K562 (cell line): ENCODE results near the gene TMEM14C. TPM values are rescaled to one million over a fixed set of nuclear protein-coding genes. Genes with fewer than 3 reads are reported as not detected.

Experiments
- CCNT2 ChIP-seq: IDR thresholded peaks from 2 replicates; pipeline ENCODE4 v1.6.1; 2011; ENCODE audit warnings: borderline replicate concordance, low read depth, mild to moderate bottlenecking, moderate library complexity, mixed read lengths, low read length; ENCODE audit not compliant: insufficient read length; ENCODE audit errors: extremely low read depth
- CREB3L1 ChIP-seq: fragments of 450-650 bp; IDR thresholded peaks from 2 replicates; pipeline ENCODE4 v1.6.1; 2014; ENCODE audit warnings: low read depth, mild to moderate bottlenecking, moderate library complexity, borderline replicate concordance
- CTCFL ChIP-seq: IDR thresholded peaks from 2 replicates; pipeline ENCODE4 v1.6.1; 2011; ENCODE audit warnings: borderline replicate concordance, low read depth, mild to moderate bottlenecking, moderate library complexity, low read length; ENCODE audit not compliant: insufficient read depth, poor library complexity, severe bottlenecking
- DACH1 ChIP-seq: fragments of 450-650 bp; IDR thresholded peaks from 2 replicates; pipeline ENCODE4 v1.6.1; 2018; ENCODE audit not compliant: partially characterized antibody
- LARP7 ChIP-seq: fragments of 450-650 bp; IDR thresholded peaks from 2 replicates; pipeline ENCODE4 v1.6.1; 2016
- MEF2A ChIP-seq: IDR thresholded peaks from 2 replicates; pipeline ENCODE4 v1.6.1; 2011; ENCODE audit warnings: low read depth, mild to moderate bottlenecking, low read length, moderate library complexity; ENCODE audit not compliant: control insufficient read depth
- NFXL1 ChIP-seq: fragments of 450-650 bp; formaldehyde crosslinking; IDR thresholded peaks from 2 replicates; pipeline ENCODE4 v1.4.0; 2021; ENCODE audit warnings: mild to moderate bottlenecking
- SMARCB1 ChIP-seq: IDR thresholded peaks from 2 replicates; pipeline ENCODE4 v1.6.1; 2011; ENCODE audit warnings: improper control_type of control experiment, low read depth; ENCODE audit not compliant: insufficient read length
- SRSF3 ChIP-seq: fragments of 200-400 bp; formaldehyde crosslinking; IDR thresholded peaks from 2 replicates; pipeline ENCODE4 v1.6.1; 2016; ENCODE audit warnings: mild to moderate bottlenecking, low read length, moderate library complexity; ENCODE audit not compliant: insufficient read depth
- TCF3 ChIP-seq: sonication (generic); formaldehyde crosslinking; IDR thresholded peaks from 2 replicates; pipeline ENCODE4 v1.4.0; 2020; ENCODE audit warnings: mild to moderate bottlenecking, missing genetic modification reagents
- TCF7L2 ChIP-seq: fragments of 150-350 bp; IDR thresholded peaks from 2 replicates; pipeline ENCODE4 v1.6.1; 2016; ENCODE audit warnings: low read depth, mild to moderate bottlenecking, low read length, moderate library complexity
- ZNF77 ChIP-seq: fragments of 250-450 bp; sonication (Bioruptor Pico); IDR thresholded peaks from 2 replicates; pipeline ENCODE4 v1.5.0; 2020
- polyA plus RNA-seq, 8 experiments: library from polyadenylated mRNA; depleted of rRNA in 4 of 8; stranded (reverse) in 5 of 8; unstranded in 3 of 8; fragments of >200 nt; fragmentation: Nextera tagmentation in 2 of 8; fragmentation: Illumina TruSeq in 1 of 8; extraction: Ambion mirVana in 2 of 8; extraction: Trizol in 1 of 8; gene quantifications; 2 replicates each; pipeline versions ENCODE4 v1.2.1 to v1.2.3, GENCODE V29; 2011 to 2014; ENCODE audit warnings: inconsistent platforms in 1 of 8, missing spikeins in 1 of 8
- total RNA-seq, 7 experiments: library from RNA; depleted of rRNA in 6 of 7; stranded (reverse); fragments of >200 nt in 6 of 7; fragmentation: Illumina TruSeq in 2 of 7; extraction: Trizol in 2 of 7; gene quantifications; 2 replicates each; pipeline versions ENCODE4 v1.2.1 to v1.2.3, GENCODE V29; 2011 to 2021; ENCODE audit warnings: low replicate concordance in 1 of 7
- TF ChIP-seq, protein P1 (sequence below): sonication (generic); formaldehyde crosslinking; IDR thresholded peaks from 2 replicates; pipeline ENCODE4 v1.8.0; 2022; ENCODE audit warnings: missing genetic modification reagents, mild to moderate bottlenecking, moderate library complexity, borderline replicate concordance
- TF ChIP-seq, protein P2 (sequence below): fragments of 450-650 bp; IDR thresholded peaks from 2 replicates; pipeline ENCODE4 v1.6.1; 2018; ENCODE audit not compliant: partially characterized antibody

TMEM14C gene
- total and polyA plus RNA-seq, 9 of the 15 experiments (the other 6 are each of a cell fraction or from before 2014, with no cell fraction given), result 151 to 496 (median 263) TPM

DNA sequence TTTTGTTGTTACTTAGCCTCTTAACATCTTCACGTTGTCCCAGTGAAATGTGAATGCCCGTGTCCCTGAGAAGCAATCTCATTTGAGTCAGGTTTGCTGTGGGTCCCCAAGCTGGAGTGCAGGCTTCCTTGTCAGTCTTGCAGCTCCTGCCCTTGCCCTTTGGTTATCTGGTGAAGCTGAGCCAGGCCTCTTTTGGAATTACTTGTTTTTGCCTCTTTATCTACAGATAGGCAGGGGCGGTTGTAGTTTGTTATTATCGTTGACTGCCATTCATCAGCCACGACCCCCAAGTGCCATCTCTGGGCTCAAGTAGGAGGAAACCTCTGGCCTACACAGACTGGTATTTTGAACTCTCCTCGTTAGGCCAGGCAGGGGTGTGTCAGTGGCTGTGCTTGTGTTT is 2.2 kb downstream of the TMEM14C start (continued):
- TF ChIP-seq, protein P1, sequence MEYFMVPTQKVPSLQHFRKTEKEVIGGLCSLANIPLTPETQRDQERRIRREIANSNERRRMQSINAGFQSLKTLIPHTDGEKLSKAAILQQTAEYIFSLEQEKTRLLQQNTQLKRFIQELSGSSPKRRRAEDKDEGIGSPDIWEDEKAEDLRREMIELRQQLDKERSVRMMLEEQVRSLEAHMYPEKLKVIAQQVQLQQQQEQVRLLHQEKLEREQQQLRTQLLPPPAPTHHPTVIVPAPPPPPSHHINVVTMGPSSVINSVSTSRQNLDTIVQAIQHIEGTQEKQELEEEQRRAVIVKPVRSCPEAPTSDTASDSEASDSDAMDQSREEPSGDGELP (CRISPR knock-in tag), result no peak
- no peak for TF ChIP-seq LARP7
- TF ChIP-seq DACH1, result no peak
- no peak for TF ChIP-seq ZNF77 (CRISPR knock-in tag)
- peak; percentile 80 for TF ChIP-seq TCF3 (CRISPR knock-in tag)
- TF ChIP-seq CTCFL, result no peak
- no peak for TF ChIP-seq SMARCB1
- TF ChIP-seq SRSF3, result no peak
- TF ChIP-seq CREB3L1, result no peak
- TF ChIP-seq NFXL1 (CRISPR knock-in tag), result no peak
- TF ChIP-seq CCNT2, result no peak
- TF ChIP-seq MEF2A, result no peak
- no peak for TF ChIP-seq TCF7L2
- TF ChIP-seq, protein P2, sequence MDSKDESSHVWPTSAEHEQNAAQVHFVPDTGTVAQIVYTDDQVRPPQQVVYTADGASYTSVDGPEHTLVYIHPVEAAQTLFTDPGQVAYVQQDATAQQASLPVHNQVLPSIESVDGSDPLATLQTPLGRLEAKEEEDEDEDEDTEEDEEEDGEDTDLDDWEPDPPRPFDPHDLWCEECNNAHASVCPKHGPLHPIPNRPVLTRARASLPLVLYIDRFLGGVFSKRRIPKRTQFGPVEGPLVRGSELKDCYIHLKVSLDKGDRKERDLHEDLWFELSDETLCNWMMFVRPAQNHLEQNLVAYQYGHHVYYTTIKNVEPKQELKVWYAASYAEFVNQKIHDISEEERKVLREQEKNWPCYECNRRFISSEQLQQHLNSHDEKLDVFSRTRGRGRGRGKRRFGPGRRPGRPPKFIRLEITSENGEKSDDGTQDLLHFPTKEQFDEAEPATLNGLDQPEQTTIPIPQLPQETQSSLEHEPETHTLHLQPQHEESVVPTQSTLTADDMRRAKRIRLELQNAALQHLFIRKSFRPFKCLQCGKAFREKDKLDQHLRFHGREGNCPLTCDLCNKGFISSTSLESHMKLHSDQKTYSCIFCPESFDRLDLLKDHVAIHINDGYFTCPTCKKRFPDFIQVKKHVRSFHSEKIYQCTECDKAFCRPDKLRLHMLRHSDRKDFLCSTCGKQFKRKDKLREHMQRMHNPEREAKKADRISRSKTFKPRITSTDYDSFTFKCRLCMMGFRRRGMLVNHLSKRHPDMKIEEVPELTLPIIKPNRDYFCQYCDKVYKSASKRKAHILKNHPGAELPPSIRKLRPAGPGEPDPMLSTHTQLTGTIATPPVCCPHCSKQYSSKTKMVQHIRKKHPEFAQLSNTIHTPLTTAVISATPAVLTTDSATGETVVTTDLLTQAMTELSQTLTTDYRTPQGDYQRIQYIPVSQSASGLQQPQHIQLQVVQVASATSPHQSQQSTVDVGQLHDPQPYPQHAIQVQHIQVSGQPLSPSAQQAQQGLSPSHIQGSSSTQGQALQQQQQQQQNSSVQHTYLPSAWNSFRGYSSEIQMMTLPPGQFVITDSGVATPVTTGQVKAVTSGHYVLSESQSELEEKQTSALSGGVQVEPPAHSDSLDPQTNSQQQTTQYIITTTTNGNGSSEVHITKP, result no peak
